Activated CD4-positive, CD25-positive, alpha-beta regulatory T cell treated with anti-CD3 and anti-CD28 coated beads, Interleukin-2, amount 50 U/mL, for 72 hours (primary cell): Measurements from ENCODE around the gene PSG6.
"Not testable (repeated sequence)": the region's sequence is repeated elsewhere in the genome, so short reads cannot be mapped to it uniquely, and the experiment has no call there.

Experiments
- DNase-seq: peaks from one replicate; pipeline ENCODE4 v3.0.0; 2021

PSG6 gene

GRCh38 chr19:42906162-42906561 lies 11.5 kb downstream of the PSG6 start:
- DNase-seq, result not testable (repeated sequence)

GRCh38 chr19:42900561-42900960 lies 17.1 kb downstream of the PSG6 start:
- not testable (repeated sequence) for DNase-seq

GRCh38 chr19:42899674-42900073 lies 18.0 kb downstream of the PSG6 start:
- not testable (repeated sequence) for DNase-seq

GRCh38 chr19:42899110-42899509 lies 18.6 kb downstream of the PSG6 start:
- DNase-seq, result not testable (repeated sequence)

DNA sequence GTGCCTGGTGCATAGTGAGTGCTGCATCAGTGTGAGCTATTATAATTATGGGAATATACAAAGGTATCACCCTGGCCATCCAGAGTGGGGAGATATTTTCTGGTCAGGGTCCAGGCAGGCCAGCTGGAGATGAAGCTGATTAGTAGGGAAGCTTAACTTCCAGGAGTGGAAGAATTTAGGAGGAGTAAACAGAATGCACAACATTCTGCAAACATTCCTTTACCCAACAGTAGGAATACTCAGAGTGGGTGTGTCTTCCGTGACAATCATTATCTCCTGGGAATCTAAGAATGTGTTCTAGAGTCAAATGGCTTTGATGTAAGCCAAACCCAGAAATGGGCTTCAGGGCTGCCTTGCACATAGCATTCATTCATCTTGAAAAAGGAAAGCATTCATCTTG lies 19.0 kb downstream of the PSG6 start:
- not testable (repeated sequence) for DNase-seq

GRCh38 chr19:42897729-42898128 lies 20.0 kb downstream of the PSG6 start:
- not testable (repeated sequence) for DNase-seq

DNA sequence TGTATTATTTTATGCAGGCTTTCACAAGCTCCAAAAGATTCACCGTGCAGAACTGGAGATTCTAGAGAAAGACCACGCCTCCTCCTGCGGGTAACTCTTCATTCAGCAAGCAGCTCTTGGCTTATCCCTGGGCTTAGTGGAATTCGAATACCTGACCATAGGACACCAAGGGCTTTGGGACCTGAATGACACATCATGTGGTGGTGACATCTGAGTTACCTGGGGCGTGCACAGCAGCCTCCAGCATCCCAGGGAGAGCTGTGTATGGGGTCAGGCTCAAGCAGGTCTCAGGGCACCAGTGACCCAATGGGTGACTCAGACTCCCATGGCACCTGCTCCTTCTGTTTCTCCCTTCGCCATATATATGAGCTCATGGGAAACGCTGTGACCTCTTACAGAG lies 27.2 kb downstream of the PSG6 start:
- DNase-seq, result not testable (repeated sequence)

- DNase-seq, result not testable (repeated sequence)
Measured at GRCh38 chr19:42887876-42888445, 29.7 kb downstream of the PSG6 start.

GRCh38 chr19:42882730-42883129 lies 35.0 kb downstream of the PSG6 start:
- not testable (repeated sequence) for DNase-seq

DNA sequence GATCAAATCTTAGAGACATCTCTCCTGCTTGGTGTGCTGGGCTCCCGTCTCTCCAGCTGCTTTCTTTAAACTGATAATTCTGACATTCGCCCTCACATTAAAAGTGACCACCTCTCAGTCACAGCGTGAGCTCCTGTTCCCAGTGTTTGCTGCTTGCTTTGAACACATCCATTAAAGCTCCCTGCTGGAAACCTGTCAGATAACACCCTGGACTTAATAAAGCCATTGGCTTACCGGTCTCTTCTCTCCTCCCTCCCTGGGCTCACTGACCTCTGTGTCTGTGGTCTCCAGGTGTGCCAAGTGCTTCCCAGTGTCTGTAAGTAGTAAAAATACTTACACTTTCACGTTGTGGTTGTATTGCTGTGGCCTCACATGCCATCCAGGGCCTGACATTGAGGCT lies 35.7 kb downstream of the PSG6 start:
- DNase-seq, result not testable (repeated sequence)

GRCh38 chr19:42881279-42881678 lies 36.4 kb downstream of the PSG6 start:
- not testable (repeated sequence) for DNase-seq

- not testable (repeated sequence) for DNase-seq
Measured at GRCh38 chr19:42880621-42881020, 37.1 kb downstream of the PSG6 start.

DNA sequence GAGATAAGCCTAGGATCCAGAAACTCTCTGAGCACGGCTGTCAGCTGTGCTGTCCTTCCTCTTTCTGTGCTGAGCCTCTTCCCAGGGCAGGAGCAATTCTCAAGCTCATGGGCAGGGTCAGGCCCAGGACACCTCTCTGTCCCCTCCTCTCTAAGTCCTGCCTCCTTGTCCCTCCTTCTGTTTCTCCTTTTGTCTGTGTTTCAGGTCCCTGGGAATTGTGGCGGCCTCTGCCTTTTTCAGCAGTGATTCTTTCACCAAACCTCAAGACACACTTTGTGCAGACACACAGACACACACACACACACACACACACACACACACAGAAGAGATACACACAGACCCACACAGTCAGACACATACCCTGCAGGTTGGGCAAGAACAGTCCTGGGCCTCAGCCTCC lies 38.1 kb downstream of the PSG6 start, which contains the start of gene PSG1:
Gene PSG1, minus strand, starts transcription at position 101 of the 400 bp plus-strand sequence. CDS start 132 bp downstream, outside the sequence.
- no peak for DNase-seq

- not testable (repeated sequence) for DNase-seq
Measured at GRCh38 chr19:42876596-42876995, 41.1 kb downstream of the PSG6 start.

GRCh38 chr19:42875881-42876280 lies 41.8 kb downstream of the PSG6 start:
- DNase-seq, result not testable (repeated sequence)

- DNase-seq, result not testable (repeated sequence)
Measured at GRCh38 chr19:42874901-42875813, 42.5 kb downstream of the PSG6 start.

- DNase-seq, result not testable (repeated sequence)
Measured at GRCh38 chr19:42874136-42874535, 43.6 kb downstream of the PSG6 start.

GRCh38 chr19:42872608-42873007 lies 45.1 kb downstream of the PSG6 start:
- DNase-seq, result no peak

DNA sequence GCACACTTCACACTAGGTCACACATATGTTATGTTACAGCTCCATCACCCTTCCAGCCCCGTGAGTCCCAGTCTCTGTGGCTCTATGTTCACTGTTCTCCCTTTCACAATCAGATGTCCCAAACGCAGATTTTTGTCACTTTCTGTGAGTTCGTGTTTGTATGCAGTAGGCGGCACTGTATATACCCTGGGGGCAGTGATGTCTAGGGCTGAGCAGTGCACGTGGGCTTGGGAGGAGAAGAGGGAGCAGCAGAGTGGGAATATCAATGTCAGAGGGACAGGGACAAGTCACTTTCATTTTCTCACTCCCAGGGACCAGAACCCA lies 60.2 kb downstream of the PSG6 start:
- DNase-seq, result no peak

- DNase-seq, result not testable (repeated sequence)
Measured at GRCh38 chr19:42856866-42857543, 60.7 kb downstream of the PSG6 start.

- DNase-seq, result not testable (repeated sequence)
Measured at GRCh38 chr19:42854745-42855144, 62.9 kb downstream of the PSG6 start.

- not testable (repeated sequence) for DNase-seq
Measured at GRCh38 chr19:42853231-42853630, 64.5 kb downstream of the PSG6 start.

- not testable (repeated sequence) for DNase-seq
Measured at GRCh38 chr19:42852821-42853220, 64.9 kb downstream of the PSG6 start.
